ENCODE results near the gene TMTC2. TPM values are rescaled to one million over a fixed set of nuclear protein-coding genes. Genes with fewer than 3 reads are reported as not detected.

The TMTC2 gene
- total and polyA plus RNA-seq, 2 donors = 3.0 to 5.1 TPM

DNA sequence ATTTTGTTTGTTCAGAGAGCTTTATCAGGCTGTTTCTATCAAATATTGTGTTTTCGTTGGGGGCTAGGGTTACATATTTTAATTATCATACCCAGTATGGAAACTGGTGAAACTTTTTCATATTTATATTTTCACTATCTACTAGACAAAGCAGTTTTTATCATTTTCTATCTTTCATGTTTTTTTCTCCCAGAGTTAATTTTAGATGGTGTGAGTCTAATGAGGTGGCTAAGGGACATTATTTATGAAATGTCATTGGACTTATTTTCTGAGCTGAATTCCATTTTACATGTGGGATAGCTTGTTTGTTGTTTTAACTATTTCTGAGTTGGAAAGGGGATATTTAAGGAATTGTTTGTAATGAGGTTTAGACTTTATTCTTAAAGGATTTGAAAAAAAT, 100.3 kb downstream of the TMTC2 start:
- Histone ChIP-seq H3K4me1 (ENCODE audit: control insufficient read depth in 2 of 2, insufficient read depth in 2 of 2, low read length in 2 of 2) (no peaks in the 10 kb centered on the region), H3K9me3 (ENCODE audit: control insufficient read depth in 2 of 2, insufficient read depth in 1 of 2, low read length in 1 of 2) (no peaks in the 10 kb centered on the region), H3K4me3 (ENCODE audit: low read length in 2 of 2) (no peak overlapping the region), H3K36me3 (ENCODE audit: control insufficient read depth in 2 of 2, insufficient read depth in 2 of 2, low read length in 1 of 2) (no peaks in the 10 kb centered on the region), H3K27ac (ENCODE audit: low read depth in 1 of 2, low read length in 1 of 2) (no peak overlapping the region), H3K27me3 (ENCODE audit: control insufficient read depth in 2 of 2, insufficient read depth in 1 of 2, low read length in 1 of 2) (no peaks in the 10 kb centered on the region)
- WGBS = 91% methylated on average over 1 of the region's 1 CpG
- DNase-seq (ENCODE audit: low read depth in 6 of 9, low spot score in 9 of 9) = no peak

DNA sequence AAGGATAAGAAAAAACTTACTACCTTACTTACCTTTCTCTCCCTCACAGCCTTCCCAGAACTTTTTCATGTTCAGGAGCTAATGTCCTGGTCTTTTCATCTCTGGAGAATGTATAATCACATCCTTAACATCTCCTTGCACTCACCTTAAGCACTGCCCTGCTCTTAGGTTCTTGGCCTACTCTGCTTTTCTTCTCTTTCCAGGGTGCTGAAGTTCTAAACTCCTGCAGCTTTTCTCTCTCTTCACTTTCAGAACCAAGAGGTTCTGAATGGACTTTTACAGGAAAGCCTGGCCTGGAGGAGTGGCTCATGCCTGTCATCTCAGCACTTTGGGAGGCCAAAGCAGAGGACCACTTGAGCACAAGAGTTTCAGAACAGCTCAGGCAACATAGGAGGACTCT, 101.9 kb downstream of the TMTC2 start:
- DNase-seq (ENCODE audit: low read depth in 6 of 9, low spot score in 9 of 9) = no peak
- Histone ChIP-seq H3K27ac (ENCODE audit: low read depth in 1 of 2, low read length in 1 of 2) (no peak overlapping the region), H3K9me3 (ENCODE audit: control insufficient read depth in 2 of 2, insufficient read depth in 1 of 2, low read length in 1 of 2) (no peaks in the 10 kb centered on the region), H3K4me3 (ENCODE audit: low read length in 2 of 2) (no peak overlapping the region), H3K36me3 (ENCODE audit: control insufficient read depth in 2 of 2, insufficient read depth in 2 of 2, low read length in 1 of 2) (no peaks in the 10 kb centered on the region), H3K27me3 (ENCODE audit: control insufficient read depth in 2 of 2, insufficient read depth in 1 of 2, low read length in 1 of 2) (no peaks in the 10 kb centered on the region), H3K4me1 (ENCODE audit: control insufficient read depth in 2 of 2, insufficient read depth in 2 of 2, low read length in 2 of 2) (no peaks in the 10 kb centered on the region)

DNA sequence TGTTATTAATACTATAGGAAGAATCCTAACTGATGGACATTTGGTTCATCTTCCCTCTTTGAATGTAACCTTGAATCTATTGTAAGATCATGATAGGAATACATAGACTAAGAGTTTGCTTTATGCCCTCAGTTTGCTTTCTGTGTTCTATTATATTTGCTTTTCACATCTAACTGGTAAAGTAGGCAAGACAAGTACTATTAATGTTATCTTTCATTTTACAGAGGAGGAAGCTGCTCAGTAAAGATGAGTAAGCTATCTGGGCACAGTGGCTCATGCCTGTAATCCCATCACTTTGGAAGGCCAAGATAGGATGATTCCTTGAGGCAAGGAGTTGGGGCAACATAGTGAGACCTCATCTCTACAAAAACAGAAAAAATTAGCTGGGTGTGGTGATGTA, 103.0 kb downstream of the TMTC2 start:
- Histone ChIP-seq H3K27ac (ENCODE audit: low read depth in 1 of 2, low read length in 1 of 2) (no peak overlapping the region), H3K4me1 (ENCODE audit: control insufficient read depth in 2 of 2, insufficient read depth in 2 of 2, low read length in 2 of 2) (no peaks in the 10 kb centered on the region), H3K27me3 (ENCODE audit: control insufficient read depth in 2 of 2, insufficient read depth in 1 of 2, low read length in 1 of 2) (no peaks in the 10 kb centered on the region), H3K36me3 (ENCODE audit: control insufficient read depth in 2 of 2, insufficient read depth in 2 of 2, low read length in 1 of 2) (no peaks in the 10 kb centered on the region), H3K4me3 (ENCODE audit: low read length in 2 of 2) (no peak overlapping the region), H3K9me3 (ENCODE audit: control insufficient read depth in 2 of 2, insufficient read depth in 1 of 2, low read length in 1 of 2) (no peaks in the 10 kb centered on the region)
- no peak for DNase-seq (ENCODE audit: low read depth in 6 of 9, low spot score in 9 of 9)

DNA sequence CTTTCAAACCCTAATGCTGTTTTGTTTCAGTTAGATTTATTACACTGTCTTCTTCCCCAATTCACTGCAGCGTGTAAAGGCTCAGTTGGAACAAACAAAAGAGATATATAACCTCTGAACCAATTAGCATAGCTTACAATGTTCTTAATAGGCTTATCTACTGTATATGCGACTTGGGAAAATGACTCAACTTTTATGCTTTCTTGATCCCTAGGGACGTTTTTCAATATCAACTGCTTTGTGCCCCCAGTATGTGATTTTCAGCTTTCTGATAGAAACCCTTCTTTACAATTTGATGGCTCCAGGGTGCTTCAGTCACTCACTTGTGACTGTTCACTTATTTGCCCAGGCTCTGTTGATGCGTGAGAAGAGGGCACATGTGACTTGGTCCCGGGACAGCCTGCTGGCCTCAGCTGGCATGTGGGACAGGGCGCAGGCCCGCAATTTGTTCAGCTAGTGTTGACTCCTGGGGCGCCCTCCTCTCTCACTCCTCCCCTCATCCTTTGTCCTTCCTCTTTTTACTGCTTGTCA, 107.1 kb downstream of the TMTC2 start:
- H3K27me3 ChIP-seq (ENCODE audit: control insufficient read depth in 2 of 2, insufficient read depth in 1 of 2, low read length in 1 of 2) = no peaks in the 10 kb centered on the region
- no peaks in the 10 kb centered on the region for H3K36me3 ChIP-seq (ENCODE audit: control insufficient read depth in 2 of 2, insufficient read depth in 2 of 2, low read length in 1 of 2)
- no peak for DNase-seq (ENCODE audit: low read depth in 6 of 9, low spot score in 9 of 9)
- 90% methylated on average over 8 of the region's 8 CpGs for WGBS
- H3K27ac ChIP-seq (ENCODE audit: low read depth in 1 of 2, low read length in 1 of 2) = no peak overlapping the region
- no peaks in the 10 kb centered on the region for H3K9me3 ChIP-seq (ENCODE audit: control insufficient read depth in 2 of 2, insufficient read depth in 1 of 2, low read length in 1 of 2)
- H3K4me1 ChIP-seq (ENCODE audit: control insufficient read depth in 2 of 2, insufficient read depth in 2 of 2, low read length in 2 of 2) = no peaks in the 10 kb centered on the region
- no peak overlapping the region for H3K4me3 ChIP-seq (ENCODE audit: low read length in 2 of 2)

GRCh38 chr12:82797480-82797879, 110.8 kb downstream of the TMTC2 start:
- Histone ChIP-seq H3K4me1 (ENCODE audit: control insufficient read depth in 2 of 2, insufficient read depth in 2 of 2, low read length in 2 of 2) (no peaks in the 10 kb centered on the region), H3K27ac (ENCODE audit: low read depth in 1 of 2, low read length in 1 of 2) (no peak overlapping the region), H3K27me3 (ENCODE audit: control insufficient read depth in 2 of 2, insufficient read depth in 1 of 2, low read length in 1 of 2) (no peaks in the 10 kb centered on the region), H3K4me3 (ENCODE audit: low read length in 2 of 2) (no peak overlapping the region), H3K9me3 (ENCODE audit: control insufficient read depth in 2 of 2, insufficient read depth in 1 of 2, low read length in 1 of 2) (no peaks in the 10 kb centered on the region), H3K36me3 (ENCODE audit: control insufficient read depth in 2 of 2, insufficient read depth in 2 of 2, low read length in 1 of 2) (no peaks in the 10 kb centered on the region)
- DNase-seq (ENCODE audit: low read depth in 6 of 9, low spot score in 9 of 9) = no peak
- 97% methylated on average over 4 of the region's 4 CpGs for WGBS

DNA sequence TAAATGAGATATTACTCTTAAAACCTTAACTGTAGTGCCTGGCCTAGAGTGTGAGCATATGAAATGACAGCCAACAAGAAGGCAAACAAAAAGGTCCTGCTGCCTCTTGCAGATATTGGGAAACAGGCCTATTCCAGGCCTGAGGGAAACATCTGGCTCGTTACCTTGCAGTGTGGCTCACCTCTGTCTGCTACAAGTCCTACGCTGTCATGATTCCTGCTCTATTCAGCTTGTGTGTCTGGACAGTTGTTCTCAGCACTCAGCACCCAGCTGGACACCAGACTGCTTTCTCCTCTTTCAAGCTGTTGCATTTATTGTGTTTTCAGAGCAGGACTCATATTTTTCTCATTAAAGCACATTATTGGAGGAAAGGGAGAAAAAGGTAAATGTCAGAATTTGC, 113.5 kb downstream of the TMTC2 start:
- Histone ChIP-seq H3K27ac (ENCODE audit: low read depth in 1 of 2, low read length in 1 of 2) (no peak overlapping the region), H3K9me3 (ENCODE audit: control insufficient read depth in 2 of 2, insufficient read depth in 1 of 2, low read length in 1 of 2) (no peaks in the 10 kb centered on the region), H3K4me1 (ENCODE audit: control insufficient read depth in 2 of 2, insufficient read depth in 2 of 2, low read length in 2 of 2) (no peaks in the 10 kb centered on the region), H3K27me3 (ENCODE audit: control insufficient read depth in 2 of 2, insufficient read depth in 1 of 2, low read length in 1 of 2) (no peaks in the 10 kb centered on the region), H3K36me3 (ENCODE audit: control insufficient read depth in 2 of 2, insufficient read depth in 2 of 2, low read length in 1 of 2) (no peaks in the 10 kb centered on the region), H3K4me3 (ENCODE audit: low read length in 2 of 2) (no peak overlapping the region)
- 81% methylated on average over 2 of the region's 2 CpGs for WGBS
- no peak for DNase-seq (ENCODE audit: low read depth in 6 of 9, low spot score in 9 of 9)

DNA sequence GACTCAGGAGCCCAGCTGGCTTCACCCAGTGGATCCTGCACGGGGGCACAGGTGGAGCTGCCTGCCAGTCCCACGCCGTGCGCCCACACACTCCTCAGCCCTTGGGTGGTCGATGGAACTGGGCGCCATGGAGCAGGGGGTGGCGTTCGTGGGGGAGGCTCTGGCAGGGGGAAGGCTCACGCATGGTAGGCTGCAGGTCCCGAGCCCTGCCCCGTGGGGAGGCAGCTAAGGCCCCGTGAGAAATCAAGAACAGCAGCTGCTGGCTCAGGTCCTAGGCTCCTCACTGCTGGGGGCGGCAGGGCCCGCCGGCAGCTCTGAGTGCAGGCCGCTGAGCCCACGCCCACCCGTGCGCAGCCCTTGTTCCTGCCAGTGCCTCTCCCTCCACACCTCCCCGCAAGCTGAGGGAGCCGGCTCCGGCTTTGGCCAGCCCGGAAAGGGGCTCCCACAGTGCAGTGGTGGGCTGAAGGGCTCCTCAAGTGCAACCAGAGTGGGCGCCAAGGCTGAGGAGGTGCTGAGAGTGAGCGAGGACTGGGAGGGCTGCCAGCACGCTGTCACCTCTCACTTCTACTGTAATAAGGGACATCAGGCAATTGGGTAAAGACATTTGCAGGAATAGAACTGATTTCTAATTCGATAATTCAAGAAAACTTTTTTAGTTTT, 115.4 kb downstream of the TMTC2 start:
- H3K9me3 ChIP-seq (ENCODE audit: control insufficient read depth in 2 of 2, insufficient read depth in 1 of 2, low read length in 1 of 2) = no peaks in the 10 kb centered on the region
- H3K27ac ChIP-seq (ENCODE audit: low read depth in 1 of 2, low read length in 1 of 2) = no peak overlapping the region
- no peaks in the 10 kb centered on the region for H3K36me3 ChIP-seq (ENCODE audit: control insufficient read depth in 2 of 2, insufficient read depth in 2 of 2, low read length in 1 of 2)
- H3K4me1 ChIP-seq (ENCODE audit: control insufficient read depth in 2 of 2, insufficient read depth in 2 of 2, low read length in 2 of 2) = no peaks in the 10 kb centered on the region
- H3K27me3 ChIP-seq (ENCODE audit: control insufficient read depth in 2 of 2, insufficient read depth in 1 of 2, low read length in 1 of 2) = no peaks in the 10 kb centered on the region
- no peak overlapping the region for H3K4me3 ChIP-seq (ENCODE audit: low read length in 2 of 2)
- no peak for DNase-seq (ENCODE audit: low read depth in 6 of 9, low spot score in 9 of 9)
- 97% methylated on average over 27 of the region's 27 CpGs for WGBS

GRCh38 chr12:82803201-82803600, 116.5 kb downstream of the TMTC2 start:
- H3K9me3 ChIP-seq (ENCODE audit: control insufficient read depth in 2 of 2, insufficient read depth in 1 of 2, low read length in 1 of 2) = no peaks in the 10 kb centered on the region
- H3K36me3 ChIP-seq (ENCODE audit: control insufficient read depth in 2 of 2, insufficient read depth in 2 of 2, low read length in 1 of 2) = no peaks in the 10 kb centered on the region
- no peaks in the 10 kb centered on the region for H3K4me1 ChIP-seq (ENCODE audit: control insufficient read depth in 2 of 2, insufficient read depth in 2 of 2, low read length in 2 of 2)
- no peak for DNase-seq (ENCODE audit: low read depth in 6 of 9, low spot score in 9 of 9)
- no peaks in the 10 kb centered on the region for H3K27me3 ChIP-seq (ENCODE audit: control insufficient read depth in 2 of 2, insufficient read depth in 1 of 2, low read length in 1 of 2)
- H3K27ac ChIP-seq (ENCODE audit: low read depth in 1 of 2, low read length in 1 of 2) = no peak overlapping the region
- no peak overlapping the region for H3K4me3 ChIP-seq (ENCODE audit: low read length in 2 of 2)
- 96% methylated on average over 3 of the region's 3 CpGs for WGBS

GRCh38 chr12:82804601-82805000, 117.9 kb downstream of the TMTC2 start:
- Histone ChIP-seq H3K27ac (ENCODE audit: low read depth in 1 of 2, low read length in 1 of 2) (no peak overlapping the region), H3K27me3 (ENCODE audit: control insufficient read depth in 2 of 2, insufficient read depth in 1 of 2, low read length in 1 of 2) (no peaks in the 10 kb centered on the region), H3K4me3 (ENCODE audit: low read length in 2 of 2) (no peak overlapping the region), H3K9me3 (ENCODE audit: control insufficient read depth in 2 of 2, insufficient read depth in 1 of 2, low read length in 1 of 2) (no peaks in the 10 kb centered on the region), H3K36me3 (ENCODE audit: control insufficient read depth in 2 of 2, insufficient read depth in 2 of 2, low read length in 1 of 2) (no peaks in the 10 kb centered on the region), H3K4me1 (ENCODE audit: control insufficient read depth in 2 of 2, insufficient read depth in 2 of 2, low read length in 2 of 2) (no peaks in the 10 kb centered on the region)
- WGBS = 96% methylated on average over 2 of the region's 2 CpGs
- DNase-seq (ENCODE audit: low read depth in 6 of 9, low spot score in 9 of 9) = no peak

Measured in thymus (tissue), 11 donors.